Rectal smooth muscle tissue (tissue), 1 donor: ENCODE results near the gene ARHGAP45.
A peak's percentile ranks its signal among the peaks of the same experiment; 100 is the strongest.

ENCODE experiments used
- H3K27ac ChIP-seq: one replicate; pipeline ENCODE4 v1.7.0; 2013; ENCODE audit warnings: low read depth, low read length, inconsistent platforms
- H3K27me3 ChIP-seq: one replicate; pipeline ENCODE4 v1.7.0; 2013; ENCODE audit warnings: low read length; ENCODE audit not compliant: control insufficient read depth, insufficient read depth
- H3K36me3 ChIP-seq: one replicate; pipeline ENCODE4 v1.7.0; 2013; ENCODE audit warnings: low read length; ENCODE audit not compliant: control insufficient read depth, insufficient read depth
- H3K4me1 ChIP-seq: one replicate; pipeline ENCODE4 v1.7.0; 2013; ENCODE audit warnings: low read length; ENCODE audit not compliant: control insufficient read depth, insufficient read depth
- H3K4me3 ChIP-seq: one replicate; pipeline ENCODE4 v1.7.0; 2013; ENCODE audit warnings: low read length
- H3K9ac ChIP-seq: one replicate; pipeline ENCODE4 v1.7.0; 2013; ENCODE audit warnings: low read length

The ARHGAP45 gene

DNA sequence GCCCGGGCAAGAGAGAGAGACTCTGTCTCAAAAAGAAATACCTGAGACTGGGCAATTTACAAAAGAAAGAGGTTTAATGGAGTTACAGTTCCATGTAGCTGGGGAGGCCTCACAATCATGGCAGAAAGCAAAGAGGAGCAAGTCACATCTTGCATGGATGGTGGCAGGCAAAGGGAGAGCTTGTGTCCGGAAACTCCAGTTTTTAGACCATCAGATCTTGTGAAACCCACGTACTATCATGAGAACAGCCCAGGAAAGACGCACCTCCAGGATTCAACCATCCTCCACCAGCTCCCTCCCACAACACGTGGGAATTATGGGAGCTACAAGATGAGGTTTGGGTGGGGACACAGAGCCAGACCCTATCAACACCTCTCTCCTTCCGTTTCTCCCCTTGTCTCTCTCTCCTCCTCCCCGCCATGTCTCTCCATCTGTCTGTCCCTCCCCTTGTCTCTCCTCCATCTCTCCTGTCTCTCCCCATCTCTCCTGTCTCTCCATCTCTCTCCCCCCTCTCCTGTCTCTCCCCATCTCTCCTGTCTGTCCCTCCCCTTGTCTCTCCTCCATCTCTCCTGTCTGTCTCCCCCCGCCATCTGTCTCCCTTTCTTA is 18.2 kb downstream of the ARHGAP45 start:
- Histone ChIP-seq H3K36me3 (peaks cover 6% of the 10 kb centered on the region), H3K27me3 (no peaks in the 10 kb centered on the region), H3K4me1 (no peaks in the 10 kb centered on the region), H3K4me3 (no peak overlapping the region), H3K27ac (no peak overlapping the region), H3K9ac (no peak overlapping the region)

- Histone ChIP-seq H3K27me3 (no peaks in the 10 kb centered on the region), H3K9ac (no peak overlapping the region), H3K36me3 (peaks cover 6% of the 10 kb centered on the region), H3K27ac (no peak overlapping the region), H3K4me3 (no peak overlapping the region), H3K4me1 (no peaks in the 10 kb centered on the region)
Observed at GRCh38 chr19:1085676-1086442, 18.9 kb downstream of the ARHGAP45 start.

DNA sequence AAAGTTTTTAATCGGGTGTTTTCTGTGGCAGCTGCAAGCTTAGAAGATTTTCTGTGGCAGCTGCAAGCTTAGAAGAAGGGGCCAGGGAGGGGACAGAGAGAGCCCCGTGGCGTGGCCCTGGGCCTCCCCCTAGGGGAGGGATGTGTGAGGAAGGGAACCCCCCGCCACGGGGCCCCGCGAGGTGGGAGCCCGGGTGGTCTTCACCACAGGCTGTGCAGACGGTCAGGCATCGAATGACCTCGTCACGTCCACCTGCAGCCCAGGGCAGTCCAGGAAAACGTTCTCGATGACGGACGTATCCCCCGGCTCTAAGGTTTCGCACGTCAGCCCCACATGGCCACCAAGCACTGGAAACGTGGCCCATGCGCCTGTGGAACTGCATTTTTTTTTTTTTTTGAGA is 19.6 kb downstream of the ARHGAP45 start:
- Histone ChIP-seq H3K4me1 (no peaks in the 10 kb centered on the region), H3K27ac (no peak overlapping the region)

GRCh38 chr19:1087813-1088415 is 20.9 kb downstream of the ARHGAP45 start:
- Histone ChIP-seq H3K4me3 (no peak overlapping the region), H3K27ac (peak overlapping the region; percentile 40), H3K9ac (no peak overlapping the region), H3K27me3 (no peaks in the 10 kb centered on the region), H3K4me1 (no peaks in the 10 kb centered on the region), H3K36me3 (peaks cover 11% of the 10 kb centered on the region)

More for the DNA sequence above, 19.6 kb downstream of the ARHGAP45 start:
- Histone ChIP-seq H3K27me3 (no peaks in the 10 kb centered on the region), H3K4me3 (no peak overlapping the region), H3K9ac (no peak overlapping the region), H3K36me3 (peaks cover 9% of the 10 kb centered on the region)

- H3K4me3 ChIP-seq = no peak overlapping the region
- H3K27ac ChIP-seq = peak overlapping the region; percentile 40
- H3K4me1 ChIP-seq = no peaks in the 10 kb centered on the region
- no peaks in the 10 kb centered on the region for H3K27me3 ChIP-seq
- H3K9ac ChIP-seq = no peak overlapping the region
- peaks cover 11% of the 10 kb centered on the region for H3K36me3 ChIP-seq
Observed at GRCh38 chr19:1088416-1089010, 21.5 kb downstream of the ARHGAP45 start.

- Histone ChIP-seq H3K36me3 (peaks cover 11% of the 10 kb centered on the region), H3K4me3 (no peak overlapping the region), H3K4me1 (peaks cover 4% of the 10 kb centered on the region), H3K27me3 (no peaks in the 10 kb centered on the region), H3K9ac (no peak overlapping the region), H3K27ac (no peak overlapping the region)
Observed at GRCh38 chr19:1089126-1089771, 22.3 kb downstream of the ARHGAP45 start.

- H3K4me1 ChIP-seq = peaks cover 6% of the 10 kb centered on the region
- no peak overlapping the region for H3K9ac ChIP-seq
- no peak overlapping the region for H3K4me3 ChIP-seq
- no peak overlapping the region for H3K27ac ChIP-seq
- H3K36me3 ChIP-seq = peaks cover 11% of the 10 kb centered on the region
- H3K27me3 ChIP-seq = no peaks in the 10 kb centered on the region
Observed at GRCh38 chr19:1089891-1090290, 22.9 kb downstream of the ARHGAP45 start.

- Histone ChIP-seq H3K27ac (no peak overlapping the region), H3K4me1 (peaks cover 6% of the 10 kb centered on the region), H3K4me3 (no peak overlapping the region), H3K36me3 (peaks cover 11% of the 10 kb centered on the region), H3K9ac (no peak overlapping the region), H3K27me3 (no peaks in the 10 kb centered on the region)
Observed at GRCh38 chr19:1090731-1091543, 24.0 kb downstream of the ARHGAP45 start.

GRCh38 chr19:1091544-1092175 is 24.7 kb downstream of the ARHGAP45 start:
- Histone ChIP-seq H3K9ac (no peak overlapping the region), H3K4me3 (no peak overlapping the region), H3K36me3 (peaks cover 11% of the 10 kb centered on the region), H3K4me1 (peaks cover 6% of the 10 kb centered on the region), H3K27ac (no peak overlapping the region), H3K27me3 (no peaks in the 10 kb centered on the region)

DNA sequence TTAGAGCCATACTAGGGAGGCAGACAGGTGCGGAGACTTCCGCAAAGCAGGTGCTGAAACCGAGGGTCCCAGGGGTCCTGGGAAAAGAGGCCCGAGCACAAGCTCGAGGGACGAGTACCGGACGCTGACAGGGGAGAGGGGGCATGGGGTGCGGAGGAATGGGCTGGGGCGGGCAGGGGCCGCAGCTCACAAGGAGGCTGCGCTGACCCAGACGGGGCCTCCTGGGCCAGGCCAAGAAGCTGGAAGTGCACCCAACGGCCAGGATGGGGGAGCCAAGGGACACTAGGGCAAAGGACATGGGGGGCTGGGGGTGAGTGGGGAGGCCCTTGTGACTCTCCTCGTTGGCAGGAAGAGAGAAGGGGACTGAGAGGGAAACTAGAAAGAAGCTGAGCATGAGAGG is 26.4 kb downstream of the ARHGAP45 start:
- Histone ChIP-seq H3K4me1 (peaks cover 6% of the 10 kb centered on the region), H3K9ac (no peak overlapping the region), H3K27ac (no peak overlapping the region), H3K27me3 (no peaks in the 10 kb centered on the region), H3K4me3 (no peak overlapping the region), H3K36me3 (peaks cover 7% of the 10 kb centered on the region)

DNA sequence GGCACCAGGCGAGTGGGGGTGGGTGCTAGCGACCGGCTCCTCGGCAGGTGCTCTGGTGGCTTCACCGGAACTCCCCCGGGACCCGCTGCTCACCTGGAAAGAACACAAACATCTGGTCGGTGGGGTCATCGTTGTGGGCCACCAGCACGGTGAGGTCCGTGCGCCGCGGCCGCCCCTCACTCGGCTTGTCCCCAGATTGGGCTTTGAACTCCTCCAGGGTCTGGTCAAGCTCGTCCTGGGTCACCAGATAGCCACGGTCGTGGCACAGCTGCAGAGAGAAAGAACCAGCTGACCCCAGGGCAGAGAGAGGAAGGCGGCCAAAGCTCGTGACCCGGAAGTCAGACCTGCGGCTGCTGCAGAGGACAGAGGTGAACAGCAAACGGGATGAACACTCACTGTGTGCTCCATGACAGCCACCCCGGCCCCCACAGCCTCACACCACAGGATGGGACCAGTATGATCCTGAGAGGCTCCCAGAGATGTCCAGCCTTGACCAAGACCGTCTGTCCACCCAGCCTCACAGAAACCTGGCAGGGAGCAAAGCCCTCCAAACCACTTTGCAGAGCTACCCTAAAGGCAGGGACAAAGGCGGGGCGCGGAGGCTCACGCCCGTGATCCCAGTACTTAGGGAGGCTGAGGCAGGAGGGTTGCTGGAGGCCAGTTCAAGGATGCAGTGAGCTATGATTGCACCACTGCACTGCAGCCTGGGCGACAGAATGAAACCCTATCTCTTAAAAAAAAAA is 27.0 kb downstream of the ARHGAP45 start:
- Histone ChIP-seq H3K36me3 (peaks cover 7% of the 10 kb centered on the region), H3K9ac (no peak overlapping the region), H3K27ac (no peak overlapping the region), H3K27me3 (no peaks in the 10 kb centered on the region), H3K4me3 (peak overlapping the region; percentile 90), H3K4me1 (peaks cover 6% of the 10 kb centered on the region)
